ENCODE results near the gene RHBDL2. TPM values are rescaled to one million over a fixed set of nuclear protein-coding genes. Genes with fewer than 3 reads are reported as not detected.

RHBDL2 gene
- total and polyA plus RNA-seq, 2 of the 13 experiments (the other 11 are each of a cell fraction or from before 2014, with no cell fraction given): 3.3 to 5.4 TPM

DNA sequence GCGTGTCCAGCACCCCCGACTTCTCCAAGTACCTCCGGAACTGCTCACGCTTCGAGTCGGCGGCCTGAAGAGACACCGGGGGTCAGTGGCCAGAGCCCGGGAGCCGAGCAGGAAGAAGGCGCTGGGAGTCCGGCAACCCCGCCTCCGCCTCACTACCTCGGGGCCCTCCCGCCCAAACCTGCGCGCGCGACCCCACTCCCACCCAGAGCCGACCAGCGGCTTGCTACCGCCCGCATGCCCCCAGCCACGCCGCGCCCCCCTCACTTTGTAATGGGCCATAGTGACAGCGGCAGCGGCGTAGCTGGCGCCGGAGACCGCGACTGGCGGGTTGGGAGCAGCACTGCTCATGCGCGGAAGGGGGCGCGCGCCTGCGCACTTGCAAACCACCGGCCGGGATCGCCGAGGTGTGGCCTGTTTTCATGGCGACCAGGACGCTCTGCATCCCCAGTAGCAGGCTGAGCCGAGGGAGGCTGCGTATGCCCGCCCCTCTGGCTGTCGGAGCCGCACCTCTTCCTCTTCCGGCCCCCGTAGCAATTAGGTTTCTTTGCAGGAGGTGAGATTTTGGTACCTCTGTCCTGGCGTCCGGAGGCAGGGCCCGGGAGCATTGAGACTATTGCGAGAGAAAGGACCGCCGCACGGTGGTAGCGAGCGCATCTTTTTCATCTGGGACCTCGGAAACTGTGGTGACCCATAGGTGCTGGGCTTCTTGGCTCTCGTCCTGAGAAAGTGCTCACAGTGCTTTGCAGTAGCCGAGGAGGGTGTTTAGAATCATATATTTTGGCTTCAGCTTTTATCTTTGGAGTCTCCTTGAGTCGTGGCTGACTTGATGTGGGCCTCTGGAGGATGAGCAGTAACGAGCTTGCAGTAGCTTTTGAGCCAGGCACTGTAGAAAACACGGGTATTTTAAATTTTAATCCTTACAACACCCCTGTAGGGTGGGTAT is 68.3 kb downstream of the RHBDL2 start, which contains the start of gene MYCBP (continued):
- no peak for TF ChIP-seq CENPX (CRISPR knock-in tag; IDR thresholded peaks at IDR 0.05)
- TF ChIP-seq, protein P1, sequence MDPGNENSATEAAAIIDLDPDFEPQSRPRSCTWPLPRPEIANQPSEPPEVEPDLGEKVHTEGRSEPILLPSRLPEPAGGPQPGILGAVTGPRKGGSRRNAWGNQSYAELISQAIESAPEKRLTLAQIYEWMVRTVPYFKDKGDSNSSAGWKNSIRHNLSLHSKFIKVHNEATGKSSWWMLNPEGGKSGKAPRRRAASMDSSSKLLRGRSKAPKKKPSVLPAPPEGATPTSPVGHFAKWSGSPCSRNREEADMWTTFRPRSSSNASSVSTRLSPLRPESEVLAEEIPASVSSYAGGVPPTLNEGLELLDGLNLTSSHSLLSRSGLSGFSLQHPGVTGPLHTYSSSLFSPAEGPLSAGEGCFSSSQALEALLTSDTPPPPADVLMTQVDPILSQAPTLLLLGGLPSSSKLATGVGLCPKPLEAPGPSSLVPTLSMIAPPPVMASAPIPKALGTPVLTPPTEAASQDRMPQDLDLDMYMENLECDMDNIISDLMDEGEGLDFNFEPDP (CRISPR knock-in tag; conservative IDR thresholded peaks at IDR 0.05): no peak
- TF ChIP-seq NCOR1 (IDR thresholded peaks at IDR 0.05; ENCODE audit: borderline replicate concordance, low read length): no peak
- no peak for TF ChIP-seq ZMYM2 (CRISPR knock-in tag; IDR thresholded peaks at IDR 0.05)
- no peak for TF ChIP-seq ZSCAN20 (CRISPR knock-in tag; IDR thresholded peaks at IDR 0.05; ENCODE audit: borderline replicate concordance)
- no peak for TF ChIP-seq SRF (IDR thresholded peaks at IDR 0.05; ENCODE audit: low read depth, low read length)
- TF ChIP-seq ZNF224 (CRISPR knock-in tag; IDR thresholded peaks at IDR 0.05): no peak
- TF ChIP-seq ZNF792 (CRISPR knock-in tag; IDR thresholded peaks at IDR 0.05): no peak
- peak; percentile 87 for TF ChIP-seq GABPA (IDR thresholded peaks at IDR 0.05; ENCODE audit: low read depth, low read length)
- TF ChIP-seq GABPA (CRISPR knock-in tag; IDR thresholded peaks at IDR 0.05; ENCODE audit: low read depth): peak; percentile 97
- no peak for TF ChIP-seq TCF7 (IDR thresholded peaks at IDR 0.05; ENCODE audit: low read depth)
- TF ChIP-seq, protein P2, sequence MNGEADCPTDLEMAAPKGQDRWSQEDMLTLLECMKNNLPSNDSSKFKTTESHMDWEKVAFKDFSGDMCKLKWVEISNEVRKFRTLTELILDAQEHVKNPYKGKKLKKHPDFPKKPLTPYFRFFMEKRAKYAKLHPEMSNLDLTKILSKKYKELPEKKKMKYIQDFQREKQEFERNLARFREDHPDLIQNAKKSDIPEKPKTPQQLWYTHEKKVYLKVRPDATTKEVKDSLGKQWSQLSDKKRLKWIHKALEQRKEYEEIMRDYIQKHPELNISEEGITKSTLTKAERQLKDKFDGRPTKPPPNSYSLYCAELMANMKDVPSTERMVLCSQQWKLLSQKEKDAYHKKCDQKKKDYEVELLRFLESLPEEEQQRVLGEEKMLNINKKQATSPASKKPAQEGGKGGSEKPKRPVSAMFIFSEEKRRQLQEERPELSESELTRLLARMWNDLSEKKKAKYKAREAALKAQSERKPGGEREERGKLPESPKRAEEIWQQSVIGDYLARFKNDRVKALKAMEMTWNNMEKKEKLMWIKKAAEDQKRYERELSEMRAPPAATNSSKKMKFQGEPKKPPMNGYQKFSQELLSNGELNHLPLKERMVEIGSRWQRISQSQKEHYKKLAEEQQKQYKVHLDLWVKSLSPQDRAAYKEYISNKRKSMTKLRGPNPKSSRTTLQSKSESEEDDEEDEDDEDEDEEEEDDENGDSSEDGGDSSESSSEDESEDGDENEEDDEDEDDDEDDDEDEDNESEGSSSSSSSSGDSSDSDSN (CRISPR knock-in tag; IDR thresholded peaks at IDR 0.05): peak; percentile 86
- TF ChIP-seq, protein P3, sequence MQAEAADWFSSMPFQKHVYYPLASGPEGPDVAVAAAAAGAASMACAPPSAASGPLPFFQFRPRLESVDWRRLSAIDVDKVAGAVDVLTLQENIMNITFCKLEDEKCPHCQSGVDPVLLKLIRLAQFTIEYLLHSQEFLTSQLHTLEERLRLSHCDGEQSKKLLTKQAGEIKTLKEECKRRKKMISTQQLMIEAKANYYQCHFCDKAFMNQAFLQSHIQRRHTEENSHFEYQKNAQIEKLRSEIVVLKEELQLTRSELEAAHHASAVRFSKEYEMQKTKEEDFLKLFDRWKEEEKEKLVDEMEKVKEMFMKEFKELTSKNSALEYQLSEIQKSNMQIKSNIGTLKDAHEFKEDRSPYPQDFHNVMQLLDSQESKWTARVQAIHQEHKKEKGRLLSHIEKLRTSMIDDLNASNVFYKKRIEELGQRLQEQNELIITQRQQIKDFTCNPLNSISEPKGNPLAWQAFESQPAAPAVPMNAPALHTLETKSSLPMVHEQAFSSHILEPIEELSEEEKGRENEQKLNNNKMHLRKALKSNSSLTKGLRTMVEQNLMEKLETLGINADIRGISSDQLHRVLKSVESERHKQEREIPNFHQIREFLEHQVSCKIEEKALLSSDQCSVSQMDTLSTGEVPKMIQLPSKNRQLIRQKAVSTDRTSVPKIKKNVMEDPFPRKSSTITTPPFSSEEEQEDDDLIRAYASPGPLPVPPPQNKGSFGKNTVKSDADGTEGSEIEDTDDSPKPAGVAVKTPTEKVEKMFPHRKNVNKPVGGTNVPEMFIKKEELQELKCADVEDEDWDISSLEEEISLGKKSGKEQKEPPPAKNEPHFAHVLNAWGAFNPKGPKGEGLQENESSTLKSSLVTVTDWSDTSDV (CRISPR knock-in tag; IDR thresholded peaks at IDR 0.05): 0 out of 2 replicates have a peak, but pooled peaks have one; percentile 28
- TF ChIP-seq, protein P4, sequence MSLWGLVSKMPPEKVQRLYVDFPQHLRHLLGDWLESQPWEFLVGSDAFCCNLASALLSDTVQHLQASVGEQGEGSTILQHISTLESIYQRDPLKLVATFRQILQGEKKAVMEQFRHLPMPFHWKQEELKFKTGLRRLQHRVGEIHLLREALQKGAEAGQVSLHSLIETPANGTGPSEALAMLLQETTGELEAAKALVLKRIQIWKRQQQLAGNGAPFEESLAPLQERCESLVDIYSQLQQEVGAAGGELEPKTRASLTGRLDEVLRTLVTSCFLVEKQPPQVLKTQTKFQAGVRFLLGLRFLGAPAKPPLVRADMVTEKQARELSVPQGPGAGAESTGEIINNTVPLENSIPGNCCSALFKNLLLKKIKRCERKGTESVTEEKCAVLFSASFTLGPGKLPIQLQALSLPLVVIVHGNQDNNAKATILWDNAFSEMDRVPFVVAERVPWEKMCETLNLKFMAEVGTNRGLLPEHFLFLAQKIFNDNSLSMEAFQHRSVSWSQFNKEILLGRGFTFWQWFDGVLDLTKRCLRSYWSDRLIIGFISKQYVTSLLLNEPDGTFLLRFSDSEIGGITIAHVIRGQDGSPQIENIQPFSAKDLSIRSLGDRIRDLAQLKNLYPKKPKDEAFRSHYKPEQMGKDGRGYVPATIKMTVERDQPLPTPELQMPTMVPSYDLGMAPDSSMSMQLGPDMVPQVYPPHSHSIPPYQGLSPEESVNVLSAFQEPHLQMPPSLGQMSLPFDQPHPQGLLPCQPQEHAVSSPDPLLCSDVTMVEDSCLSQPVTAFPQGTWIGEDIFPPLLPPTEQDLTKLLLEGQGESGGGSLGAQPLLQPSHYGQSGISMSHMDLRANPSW (CRISPR knock-in tag; IDR thresholded peaks at IDR 0.05; ENCODE audit: borderline replicate concordance): no peak
- TF ChIP-seq NCOA5 (CRISPR knock-in tag; IDR thresholded peaks at IDR 0.05): no peak
- no peak for TF ChIP-seq NPAS2 (CRISPR knock-in tag; IDR thresholded peaks at IDR 0.05; ENCODE audit: borderline replicate concordance)
- peak; percentile 56; the same call in 1 of the 2 replicates for TF ChIP-seq CHCHD3 (CRISPR knock-in tag; IDR thresholded peaks at IDR 0.05)
- no peak for TF ChIP-seq ZNF34 (CRISPR knock-in tag; IDR thresholded peaks at IDR 0.05; ENCODE audit: borderline replicate concordance)
- TF ChIP-seq RARG (CRISPR knock-in tag; IDR thresholded peaks at IDR 0.05; ENCODE audit: low read depth): no peak
